SU-DHL-6 (cell line): ENCODE data around the gene ECD.
"Not testable (repeated sequence)": the region's sequence is repeated elsewhere in the genome, so short reads cannot be mapped to it uniquely, and the experiment has no call there.

Source experiments
- H2AFZ ChIP-seq: fragments of 200-600 bp; sonication (generic); 2 replicates; pipeline ENCODE4 v1.6.1; 2014; ENCODE audit warnings: low read depth, mild to moderate bottlenecking, moderate library complexity, mixed read lengths, antibody characterized with exemption, low read length; ENCODE audit not compliant: severe bottlenecking
- H3F3A ChIP-seq: fragments of 200-600 bp; shearing (Covaris generic); 2 replicates; pipeline ENCODE4 v1.6.0; 2016; ENCODE audit warnings: antibody characterized with exemption, mild to moderate bottlenecking; ENCODE audit not compliant: insufficient read depth
- H3K27ac ChIP-seq: fragments of 200-600 bp; sonication (generic); 2 replicates; pipeline ENCODE4 v1.5.1; 2016; ENCODE audit warnings: low read depth, mild to moderate bottlenecking, low read length, moderate library complexity, mixed read lengths
- H3K27me3 ChIP-seq: fragments of 200-600 bp; sonication (generic), shearing (Covaris generic); 2 replicates; pipeline ENCODE4 v1.6.0; 2014; ENCODE audit warnings: mild to moderate bottlenecking, low read length
- H3K36me3 ChIP-seq: fragments of 200-600 bp; sonication (generic); 2 replicates; pipeline ENCODE4 v1.6.1; 2014; ENCODE audit warnings: mild to moderate bottlenecking, low read length, mixed read lengths
- H3K4me2 ChIP-seq: fragments of 300-600, 200-600 bp; shearing (Covaris generic), sonication (generic); 2 replicates; pipeline ENCODE4 v1.6.0; 2014; ENCODE audit warnings: low read length, low read depth, mild to moderate bottlenecking; ENCODE audit not compliant: poor library complexity, severe bottlenecking
- H3K4me3 ChIP-seq: fragments of 200-600 bp; sonication (generic); 2 replicates; pipeline ENCODE4 v1.5.1; 2014; ENCODE audit warnings: antibody characterized with exemption, low read length, mild to moderate bottlenecking, mixed read lengths; ENCODE audit not compliant: insufficient read depth, poor library complexity, severe bottlenecking
- H3K79me2 ChIP-seq: fragments of 200-600 bp; sonication (generic); 2 replicates; pipeline ENCODE4 v1.6.1; 2014; ENCODE audit warnings: mild to moderate bottlenecking, low read length, moderate library complexity; ENCODE audit not compliant: insufficient read depth
- H3K9ac ChIP-seq: fragments of 200-600 bp; sonication (generic); 2 replicates; pipeline ENCODE4 v1.7.0; 2014; ENCODE audit warnings: mild to moderate bottlenecking, low read length
- H3K9me2 ChIP-seq: fragments of 200-600 bp; sonication (generic); replicated peaks from 2 replicates; pipeline ENCODE4 v1.6.1; 2014; ENCODE audit warnings: low read length; ENCODE audit not compliant: insufficient read depth
- H3K9me3 ChIP-seq: fragments of 200-600 bp; sonication (generic); 2 replicates; pipeline ENCODE4 v1.6.1; 2014; ENCODE audit warnings: low read length, mixed read lengths; ENCODE audit not compliant: insufficient read depth
- H4K20me1 ChIP-seq: fragments of 200-600 bp; sonication (generic); 2 replicates; pipeline ENCODE4 v1.6.1; 2014; ENCODE audit warnings: low read depth, mild to moderate bottlenecking, antibody characterized with exemption, low read length, moderate library complexity, mixed read lengths
- EZH2phosphoT487 ChIP-seq: fragments of 200-600 bp; sonication (generic), shearing (Covaris generic); conservative IDR thresholded peaks from 2 replicates; pipeline ENCODE4 v1.6.1; 2018; ENCODE audit warnings: mild to moderate bottlenecking, antibody characterized with exemption, low read length, moderate library complexity, mixed read lengths
- TF ChIP-seq, protein P1 (sequence below): fragments of 200-600 bp; sonication (generic); IDR thresholded peaks from one replicate; pipeline ENCODE4 v1.5.1; 2017; ENCODE audit warnings: antibody characterized with exemption, mild to moderate bottlenecking, low read length, moderate library complexity; ENCODE audit not compliant: insufficient read depth, poor library complexity, severe bottlenecking

ECD gene

DNA sequence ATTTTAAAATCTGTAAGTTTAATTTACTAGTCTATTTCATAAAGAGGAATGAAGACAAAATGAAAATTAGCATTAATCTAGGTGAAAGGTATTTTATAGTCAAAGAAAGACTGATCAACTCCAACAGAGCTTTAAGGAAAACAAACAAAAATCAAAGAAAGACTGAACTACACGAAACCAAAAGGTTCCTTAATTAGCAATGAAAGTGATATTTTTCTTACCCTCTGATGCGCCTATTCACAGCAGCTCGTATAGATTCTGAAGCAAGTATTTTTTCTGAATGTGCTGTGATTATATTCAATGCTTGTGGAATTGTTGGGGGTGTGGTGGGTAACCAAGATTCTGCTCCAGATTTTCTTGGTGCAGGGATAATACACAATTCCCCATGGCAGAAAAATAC, 11.8 kb downstream of the ECD start:
- H2AFZ ChIP-seq = no peak overlapping the region
- peaks cover 13% of the 10 kb centered on the region for H3K79me2 ChIP-seq
- no peak overlapping the region for H3K4me3 ChIP-seq
- peaks cover 18% of the 10 kb centered on the region for H3F3A ChIP-seq
- H3K27me3 ChIP-seq = no peaks in the 10 kb centered on the region
- H4K20me1 ChIP-seq = no peaks in the 10 kb centered on the region
- H3K4me2 ChIP-seq = no peak overlapping the region
- no peak for TF ChIP-seq EZH2phosphoT487
- TF ChIP-seq, protein P1, sequence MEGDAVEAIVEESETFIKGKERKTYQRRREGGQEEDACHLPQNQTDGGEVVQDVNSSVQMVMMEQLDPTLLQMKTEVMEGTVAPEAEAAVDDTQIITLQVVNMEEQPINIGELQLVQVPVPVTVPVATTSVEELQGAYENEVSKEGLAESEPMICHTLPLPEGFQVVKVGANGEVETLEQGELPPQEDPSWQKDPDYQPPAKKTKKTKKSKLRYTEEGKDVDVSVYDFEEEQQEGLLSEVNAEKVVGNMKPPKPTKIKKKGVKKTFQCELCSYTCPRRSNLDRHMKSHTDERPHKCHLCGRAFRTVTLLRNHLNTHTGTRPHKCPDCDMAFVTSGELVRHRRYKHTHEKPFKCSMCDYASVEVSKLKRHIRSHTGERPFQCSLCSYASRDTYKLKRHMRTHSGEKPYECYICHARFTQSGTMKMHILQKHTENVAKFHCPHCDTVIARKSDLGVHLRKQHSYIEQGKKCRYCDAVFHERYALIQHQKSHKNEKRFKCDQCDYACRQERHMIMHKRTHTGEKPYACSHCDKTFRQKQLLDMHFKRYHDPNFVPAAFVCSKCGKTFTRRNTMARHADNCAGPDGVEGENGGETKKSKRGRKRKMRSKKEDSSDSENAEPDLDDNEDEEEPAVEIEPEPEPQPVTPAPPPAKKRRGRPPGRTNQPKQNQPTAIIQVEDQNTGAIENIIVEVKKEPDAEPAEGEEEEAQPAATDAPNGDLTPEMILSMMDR = no peak
- no peak overlapping the region for H3K27ac ChIP-seq
- peaks cover 26% of the 10 kb centered on the region for H3K36me3 ChIP-seq
- H3K9ac ChIP-seq = no peak overlapping the region
- H3K9me2 ChIP-seq = no peaks in the 10 kb centered on the region
- H3K9me3 ChIP-seq = no peaks in the 10 kb centered on the region

DNA sequence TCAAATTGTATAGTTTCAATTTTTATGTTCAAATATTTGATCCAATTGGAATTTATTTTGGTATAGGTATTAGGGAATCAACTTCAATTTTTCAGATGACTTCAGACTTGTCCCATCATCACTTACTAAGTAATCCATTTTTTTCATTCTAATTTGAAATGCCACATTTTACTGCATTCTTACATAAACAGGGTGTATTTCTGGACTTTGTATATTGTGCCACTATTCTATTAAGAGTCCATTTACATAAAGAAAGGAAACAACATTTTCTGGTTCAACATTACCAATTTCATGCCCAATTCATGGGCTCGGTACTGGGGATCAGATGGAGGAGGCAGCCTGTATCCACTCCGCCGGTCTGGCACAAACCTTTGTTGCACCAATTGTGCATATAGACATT, 15.8 kb downstream of the ECD start:
- TF ChIP-seq, protein P1 = no peak
- no peak for TF ChIP-seq EZH2phosphoT487
- Histone ChIP-seq H3K27ac (no peak overlapping the region), H3K4me3 (no peak overlapping the region), H3K9me3 (no peaks in the 10 kb centered on the region), H3K9ac (no peak overlapping the region), H3K79me2 (0 out of 2 replicates have a peak, but pooled peaks cover 4% of the 10 kb centered on the region), H3K36me3 (peaks cover 33% of the 10 kb centered on the region), H3K4me2 (no peak overlapping the region), H4K20me1 (no peaks in the 10 kb centered on the region), H3F3A (peaks cover 12% of the 10 kb centered on the region), H2AFZ (no peak overlapping the region), H3K27me3 (no peaks in the 10 kb centered on the region), H3K9me2 (no peaks in the 10 kb centered on the region)

DNA sequence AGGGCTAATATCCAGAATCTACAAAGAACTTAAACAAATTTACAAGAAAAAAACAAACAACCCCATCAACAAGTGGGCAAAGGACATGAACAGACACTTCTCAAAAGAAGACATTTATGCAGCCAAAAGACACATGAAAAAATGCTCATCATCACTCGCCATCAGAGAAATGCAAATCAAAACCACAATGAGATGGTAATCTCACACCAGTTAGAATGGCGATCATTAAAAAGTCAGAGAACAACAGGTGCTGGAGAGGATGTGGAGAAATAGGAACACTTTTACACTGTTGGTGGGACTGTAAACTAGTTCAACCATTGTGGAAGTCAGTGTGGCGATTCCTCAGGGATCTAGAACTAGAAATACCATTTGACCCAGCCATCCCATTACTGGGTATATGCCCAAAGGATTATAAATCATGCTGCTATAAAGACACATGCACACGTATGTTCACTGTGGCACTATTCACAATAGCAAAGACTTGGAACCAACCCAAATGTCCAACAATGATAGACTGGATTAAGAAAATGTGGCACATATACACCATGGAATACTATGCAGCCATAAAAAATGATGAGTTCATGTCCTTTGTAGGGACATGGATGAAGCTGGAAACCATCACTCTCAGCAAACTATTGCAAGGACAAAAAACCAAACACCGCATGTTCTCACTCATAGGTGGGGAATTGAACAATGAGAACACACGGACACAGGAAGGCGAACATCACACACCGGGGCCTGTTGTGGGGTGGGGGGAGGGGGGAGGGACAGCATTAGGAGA, 17.0 kb downstream of the ECD start:
- H4K20me1 ChIP-seq, H3F3A ChIP-seq, H3K27ac ChIP-seq, H3K27me3 ChIP-seq, H3K4me2 ChIP-seq, H2AFZ ChIP-seq, H3K9ac ChIP-seq, H3K9me2 ChIP-seq, H3K4me3 ChIP-seq, H3K9me3 ChIP-seq, H3K79me2 ChIP-seq: not testable (repeated sequence)
- H3K36me3 ChIP-seq = peaks cover 32% of the 10 kb centered on the region

DNA sequence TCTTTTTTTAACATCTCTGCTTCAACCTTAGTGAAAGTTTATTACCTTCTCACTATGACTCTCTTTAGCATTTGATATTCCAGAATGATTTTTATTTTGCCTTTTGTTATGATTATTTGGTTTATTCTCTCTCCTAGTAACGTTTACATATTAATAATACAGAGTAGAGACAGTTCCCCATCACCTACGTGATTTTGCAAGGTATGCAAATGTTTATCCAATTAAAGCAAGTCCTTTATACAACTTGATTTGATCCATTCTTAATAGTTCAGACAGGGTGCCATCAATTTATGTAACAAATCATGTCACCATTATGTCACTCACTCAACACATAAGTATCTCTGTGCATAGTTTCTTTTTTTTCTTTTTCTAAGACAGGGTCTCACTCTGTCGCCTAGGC, 26.2 kb downstream of the ECD start:
- no peak overlapping the region for H3K27ac ChIP-seq
- no peaks in the 10 kb centered on the region for H3K79me2 ChIP-seq
- no peak overlapping the region for H3K9ac ChIP-seq
- TF ChIP-seq EZH2phosphoT487 = no peak
- TF ChIP-seq, protein P1 = no peak
- H3K27me3 ChIP-seq = no peaks in the 10 kb centered on the region
- H3K4me2 ChIP-seq = no peak overlapping the region
- peaks cover 24% of the 10 kb centered on the region for H3K36me3 ChIP-seq
- no peaks in the 10 kb centered on the region for H4K20me1 ChIP-seq
- no peaks in the 10 kb centered on the region for H3F3A ChIP-seq
- no peak overlapping the region for H2AFZ ChIP-seq
- no peaks in the 10 kb centered on the region for H3K9me2 ChIP-seq
- H3K4me3 ChIP-seq = no peak overlapping the region
- no peaks in the 10 kb centered on the region for H3K9me3 ChIP-seq
